Bronchial epithelial cell (primary cell): ENCODE results near the gene CRB1. TPM values are rescaled to one million over a fixed set of nuclear protein-coding genes. Genes with fewer than 3 reads are reported as not detected.

Experiments
- DNase-seq: peaks from one replicate; pipeline ENCODE4 v3.0.0-alpha.2; 2010; ENCODE audit warnings: low read depth
- FAIRE-seq: peaks from 2 replicates; lab custom pipeline; 2011; peaks lifted over from hg19 to GRCh38; lab: Jason Lieb, UNC
- H3K27me3 ChIP-seq: 2 replicates; pipeline ENCODE4 v1.5.1; 2011; ENCODE audit warnings: low read length; ENCODE audit not compliant: control insufficient read depth, insufficient read depth
- H3K36me3 ChIP-seq: 2 replicates; pipeline ENCODE4 v1.5.1; 2011; ENCODE audit warnings: low read length; ENCODE audit not compliant: control insufficient read depth, insufficient read depth
- H3K4me3 ChIP-seq: 2 replicates; pipeline ENCODE4 v1.5.1; 2011; ENCODE audit warnings: mild to moderate bottlenecking, low read depth, low read length, control low read depth
- CTCF ChIP-seq: IDR thresholded peaks from 2 replicates; pipeline ENCODE4 v1.5.1; 2011; ENCODE audit warnings: mild to moderate bottlenecking, moderate library complexity, low read length, control low read depth, inconsistent platforms; ENCODE audit not compliant: insufficient read depth, severe bottlenecking
- total RNA-seq: library from RNA; depleted of rRNA; stranded (reverse); fragments of >200 nt; gene quantifications from 2 replicates; pipeline ENCODE4 v1.2.1, GENCODE V29; 2014

Gene CRB1
- total RNA-seq, 1 donor from 2014 or later: under 0.01 TPM

DNA sequence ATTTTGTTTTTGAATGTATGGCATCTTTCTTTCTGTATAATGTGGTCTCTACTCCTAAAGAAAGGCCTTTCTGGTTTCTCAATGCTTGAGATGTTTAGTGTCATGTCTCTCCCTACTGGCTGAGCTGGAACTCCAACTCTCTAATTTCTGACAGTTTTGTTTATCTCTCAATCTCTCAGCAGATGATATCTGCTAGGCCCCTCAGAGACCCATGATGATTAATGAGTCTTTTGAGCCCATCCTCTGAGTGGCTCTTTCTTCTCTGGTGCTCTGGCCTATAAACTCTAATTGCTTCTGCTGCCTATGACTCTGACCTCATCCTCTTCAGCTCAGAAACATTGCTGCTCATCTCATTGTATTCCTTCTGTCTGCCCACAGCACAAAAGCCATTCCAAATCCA, 46.6 kb downstream of the CRB1 start:
- Histone ChIP-seq H3K27me3 (no peaks in the 10 kb centered on the region), H3K36me3 (no peaks in the 10 kb centered on the region), H3K4me3 (no peak overlapping the region)
- DNase-seq: no peak
- no peak for TF ChIP-seq CTCF
- FAIRE-seq: no peak

GRCh38 chr1:197319631-197320030, 51.6 kb downstream of the CRB1 start:
- DNase-seq (no peak), FAIRE-seq (no peak)
- H3K27me3 ChIP-seq: no peaks in the 10 kb centered on the region
- TF ChIP-seq CTCF: no peak
- H3K4me3 ChIP-seq: no peak overlapping the region
- H3K36me3 ChIP-seq: no peaks in the 10 kb centered on the region

DNA sequence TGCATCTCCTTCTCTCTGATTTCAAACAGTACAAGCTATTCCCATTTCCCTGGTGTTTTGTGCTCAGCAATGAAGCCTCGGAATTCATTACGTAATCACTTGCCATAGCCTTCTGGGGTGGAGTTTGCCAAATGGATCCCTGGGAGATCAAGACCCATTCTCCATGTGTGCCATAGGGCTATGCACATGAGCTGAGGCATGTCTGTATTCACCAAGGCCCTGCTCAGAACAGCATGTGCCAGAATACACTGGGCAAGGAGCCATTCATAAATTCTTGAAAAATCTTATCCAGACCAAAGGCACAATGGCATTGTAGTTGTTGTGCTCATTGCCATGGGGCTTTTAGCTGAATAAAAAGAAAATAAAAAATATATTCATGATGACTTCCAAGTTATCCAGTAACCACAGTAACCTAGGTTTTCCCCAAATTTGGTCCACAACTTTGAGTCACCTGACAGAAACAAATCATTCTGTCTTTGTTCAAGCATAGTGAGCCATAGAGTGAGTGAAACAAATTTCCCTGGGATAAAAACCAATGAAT, 53.0 kb downstream of the CRB1 start:
- no peaks in the 10 kb centered on the region for H3K36me3 ChIP-seq
- no peak for TF ChIP-seq CTCF
- DNase-seq: peak; percentile 64
- H3K27me3 ChIP-seq: no peaks in the 10 kb centered on the region
- no peak for FAIRE-seq
- H3K4me3 ChIP-seq: no peak overlapping the region

- no peak for TF ChIP-seq CTCF
- Histone ChIP-seq H3K4me3 (no peak overlapping the region), H3K36me3 (no peaks in the 10 kb centered on the region), H3K27me3 (no peaks in the 10 kb centered on the region)
- DNase-seq: no peak
- no peak for FAIRE-seq
Observed at GRCh38 chr1:197321811-197322210, 53.8 kb downstream of the CRB1 start.

- FAIRE-seq (no peak), DNase-seq (peak; percentile 13)
- peak; percentile 44 for TF ChIP-seq CTCF
- no peaks in the 10 kb centered on the region for H3K36me3 ChIP-seq
- H3K4me3 ChIP-seq: no peak overlapping the region
- no peaks in the 10 kb centered on the region for H3K27me3 ChIP-seq
Observed at GRCh38 chr1:197327776-197328364, 59.8 kb downstream of the CRB1 start.

DNA sequence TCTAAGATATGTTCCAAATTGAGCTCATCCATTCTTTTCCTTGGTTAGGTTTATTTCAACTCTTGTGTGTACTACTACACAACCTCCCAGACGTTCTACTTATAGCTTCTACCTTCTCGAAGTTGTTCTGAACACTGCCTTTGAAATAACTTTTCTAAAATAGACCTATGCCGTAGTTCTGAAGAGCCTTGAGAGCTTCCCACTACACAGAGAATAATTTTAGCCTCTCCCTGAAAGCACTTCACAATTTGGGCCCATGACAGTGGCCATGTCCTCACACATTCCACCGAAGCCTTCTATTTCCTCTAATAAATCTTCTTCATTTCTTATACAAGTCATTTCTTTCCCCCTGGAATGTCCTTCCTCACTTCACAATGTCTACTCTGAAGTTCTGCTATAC, 62.2 kb downstream of the CRB1 start:
- FAIRE-seq: no peak
- Histone ChIP-seq H3K27me3 (no peaks in the 10 kb centered on the region), H3K4me3 (no peak overlapping the region), H3K36me3 (no peaks in the 10 kb centered on the region)
- TF ChIP-seq CTCF: no peak
- no peak for DNase-seq
